ENCODE results near the gene STK4. TPM values are rescaled to one million over a fixed set of nuclear protein-coding genes. Genes with fewer than 3 reads are reported as not detected.

The STK4 gene
- total RNA-seq, 1 donor from 2014 or later: 25.3 TPM

DNA sequence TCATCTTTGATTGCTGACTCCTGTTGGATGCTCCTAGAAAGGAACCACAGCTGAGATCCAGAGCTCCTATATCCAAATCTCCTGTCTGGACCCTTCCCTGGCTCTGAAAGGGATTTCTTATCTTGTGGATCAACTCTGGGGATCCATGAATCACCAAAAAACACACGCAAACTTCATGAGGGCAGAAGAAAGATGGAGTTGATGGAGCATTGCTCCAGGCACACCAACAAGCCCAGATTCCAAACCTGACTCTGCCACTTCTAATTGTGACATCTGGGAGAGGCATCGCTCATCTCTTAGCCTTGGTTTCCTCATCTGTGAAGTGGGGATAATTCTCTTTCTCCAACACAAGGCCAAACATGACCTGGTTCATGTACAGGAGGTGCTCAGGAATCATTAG lies 127.9 kb downstream of the STK4 start:
- Mint-ChIP-seq H3K4me1 (ENCODE audit: unreplicated experiment) (peaks cover 39% of the 10 kb centered on the region), H3K27me3 (ENCODE audit: unreplicated experiment) (peaks cover 3% of the 10 kb centered on the region), H3K36me3 (ENCODE audit: unreplicated experiment) (no peaks in the 10 kb centered on the region), H3K9me3 (ENCODE audit: unreplicated experiment) (peaks cover 4% of the 10 kb centered on the region), H3K27ac (ENCODE audit: unreplicated experiment) (no peak overlapping the region), H3K4me3 (ENCODE audit: unreplicated experiment) (no peak overlapping the region)
- DNase-seq (ENCODE audit: extremely low spot score, unreplicated experiment): no peak
- TF ChIP-seq, protein P1, sequence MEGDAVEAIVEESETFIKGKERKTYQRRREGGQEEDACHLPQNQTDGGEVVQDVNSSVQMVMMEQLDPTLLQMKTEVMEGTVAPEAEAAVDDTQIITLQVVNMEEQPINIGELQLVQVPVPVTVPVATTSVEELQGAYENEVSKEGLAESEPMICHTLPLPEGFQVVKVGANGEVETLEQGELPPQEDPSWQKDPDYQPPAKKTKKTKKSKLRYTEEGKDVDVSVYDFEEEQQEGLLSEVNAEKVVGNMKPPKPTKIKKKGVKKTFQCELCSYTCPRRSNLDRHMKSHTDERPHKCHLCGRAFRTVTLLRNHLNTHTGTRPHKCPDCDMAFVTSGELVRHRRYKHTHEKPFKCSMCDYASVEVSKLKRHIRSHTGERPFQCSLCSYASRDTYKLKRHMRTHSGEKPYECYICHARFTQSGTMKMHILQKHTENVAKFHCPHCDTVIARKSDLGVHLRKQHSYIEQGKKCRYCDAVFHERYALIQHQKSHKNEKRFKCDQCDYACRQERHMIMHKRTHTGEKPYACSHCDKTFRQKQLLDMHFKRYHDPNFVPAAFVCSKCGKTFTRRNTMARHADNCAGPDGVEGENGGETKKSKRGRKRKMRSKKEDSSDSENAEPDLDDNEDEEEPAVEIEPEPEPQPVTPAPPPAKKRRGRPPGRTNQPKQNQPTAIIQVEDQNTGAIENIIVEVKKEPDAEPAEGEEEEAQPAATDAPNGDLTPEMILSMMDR (IDR thresholded peaks at IDR 0.05): no peak

GRCh38 chr20:45094864-45095574 lies 128.7 kb downstream of the STK4 start:
- Mint-ChIP-seq H3K4me3 (ENCODE audit: unreplicated experiment) (no peak overlapping the region), H3K27ac (ENCODE audit: unreplicated experiment) (no peak overlapping the region), H3K36me3 (ENCODE audit: unreplicated experiment) (no peaks in the 10 kb centered on the region), H3K27me3 (ENCODE audit: unreplicated experiment) (peaks cover 3% of the 10 kb centered on the region), H3K4me1 (ENCODE audit: unreplicated experiment) (peaks cover 33% of the 10 kb centered on the region), H3K9me3 (ENCODE audit: unreplicated experiment) (peaks cover 4% of the 10 kb centered on the region)
- TF ChIP-seq, protein P1 (IDR thresholded peaks at IDR 0.05): no peak
- DNase-seq (ENCODE audit: extremely low spot score, unreplicated experiment): no peak

DNA sequence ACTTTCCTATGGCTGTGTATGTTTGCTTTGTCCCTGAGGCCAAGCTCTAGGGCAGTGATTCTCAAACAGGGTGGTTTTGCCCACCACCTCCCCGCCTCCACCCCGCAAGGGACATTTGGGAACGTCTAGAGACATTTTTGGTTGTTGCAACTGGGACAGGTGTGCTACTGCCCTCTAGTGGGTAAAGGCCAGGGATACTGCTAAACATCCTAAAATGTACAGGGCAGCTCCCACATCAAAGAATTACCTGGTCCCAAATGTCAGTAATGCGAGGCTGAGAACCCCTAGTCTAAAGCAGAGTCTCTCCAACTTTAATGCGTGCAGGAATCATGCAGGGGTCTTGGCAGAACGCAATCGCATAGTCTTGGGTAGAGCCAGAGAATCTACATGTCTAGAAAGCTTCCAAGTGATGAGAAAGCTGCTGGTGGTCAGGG lies 129.5 kb downstream of the STK4 start:
- Mint-ChIP-seq H3K4me1 (ENCODE audit: unreplicated experiment) (peaks cover 27% of the 10 kb centered on the region), H3K9me3 (ENCODE audit: unreplicated experiment) (peaks cover 2% of the 10 kb centered on the region), H3K4me3 (ENCODE audit: unreplicated experiment) (no peak overlapping the region), H3K27ac (ENCODE audit: unreplicated experiment) (no peak overlapping the region), H3K27me3 (ENCODE audit: unreplicated experiment) (peaks cover 3% of the 10 kb centered on the region), H3K36me3 (ENCODE audit: unreplicated experiment) (no peaks in the 10 kb centered on the region)
- DNase-seq (ENCODE audit: extremely low spot score, unreplicated experiment): no peak
- TF ChIP-seq, protein P1 (IDR thresholded peaks at IDR 0.05): peak; percentile 83

- no peak overlapping the region for H3K27ac Mint-ChIP-seq (ENCODE audit: unreplicated experiment)
- no peak for DNase-seq (ENCODE audit: extremely low spot score, unreplicated experiment)
- H3K4me3 Mint-ChIP-seq (ENCODE audit: unreplicated experiment): no peak overlapping the region
- H3K9me3 Mint-ChIP-seq (ENCODE audit: unreplicated experiment): no peaks in the 10 kb centered on the region
- no peaks in the 10 kb centered on the region for H3K36me3 Mint-ChIP-seq (ENCODE audit: unreplicated experiment)
- peaks cover 3% of the 10 kb centered on the region for H3K27me3 Mint-ChIP-seq (ENCODE audit: unreplicated experiment)
- H3K4me1 Mint-ChIP-seq (ENCODE audit: unreplicated experiment): peaks cover 24% of the 10 kb centered on the region
- TF ChIP-seq, protein P1 (IDR thresholded peaks at IDR 0.05): no peak
Observed at GRCh38 chr20:45096781-45097180, 130.5 kb downstream of the STK4 start.

DNA sequence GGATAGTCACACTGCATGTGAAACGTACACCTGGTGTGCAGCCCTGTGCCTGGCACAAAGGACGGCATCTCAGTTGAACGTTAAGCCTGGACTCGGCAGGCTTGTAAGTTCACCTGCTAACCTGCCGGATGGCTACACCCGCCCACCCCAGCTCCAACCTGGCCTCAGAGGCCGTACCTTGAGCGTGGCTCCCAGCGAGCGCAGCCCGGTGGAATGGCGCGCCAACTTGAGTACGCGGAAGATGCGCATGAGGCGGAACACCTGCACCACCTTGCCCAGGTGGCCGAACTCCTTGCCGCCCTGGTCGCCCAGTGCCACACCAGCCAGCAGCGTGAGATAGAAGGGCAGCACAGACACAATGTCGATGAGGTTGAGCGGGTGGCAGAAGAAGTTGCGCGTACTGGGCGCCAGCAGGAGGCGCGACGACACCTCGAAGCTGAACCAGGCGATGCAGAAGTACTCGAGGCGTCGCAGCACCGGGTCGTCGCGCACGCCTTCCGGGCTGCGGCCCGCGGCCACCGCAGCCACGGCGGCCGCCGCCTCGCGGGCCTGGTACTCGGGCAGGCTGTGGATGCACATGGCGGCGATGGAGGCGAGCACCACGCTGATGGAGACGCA lies 131.3 kb downstream of the STK4 start:
- TF ChIP-seq, protein P1 (IDR thresholded peaks at IDR 0.05): no peak
- Mint-ChIP-seq H3K9me3 (ENCODE audit: unreplicated experiment) (no peaks in the 10 kb centered on the region), H3K27me3 (ENCODE audit: unreplicated experiment) (peaks cover 3% of the 10 kb centered on the region), H3K36me3 (ENCODE audit: unreplicated experiment) (no peaks in the 10 kb centered on the region), H3K4me1 (ENCODE audit: unreplicated experiment) (peaks cover 23% of the 10 kb centered on the region), H3K4me3 (ENCODE audit: unreplicated experiment) (no peak overlapping the region), H3K27ac (ENCODE audit: unreplicated experiment) (no peak overlapping the region)
- no peak for DNase-seq (ENCODE audit: extremely low spot score, unreplicated experiment)

Measured in osteocyte (in vitro differentiated cells).